HG03442 (cell line): ENCODE data around the gene IL11RA.

Source experiments
- ATAC-seq: cut with Tn5 transposase; IDR thresholded peaks from one replicate; pipeline ENCODE4 v1.9.1; 2021; ENCODE audit warnings: mild to moderate bottlenecking, moderate library complexity; ENCODE audit not compliant: unreplicated experiment

Gene IL11RA

DNA sequence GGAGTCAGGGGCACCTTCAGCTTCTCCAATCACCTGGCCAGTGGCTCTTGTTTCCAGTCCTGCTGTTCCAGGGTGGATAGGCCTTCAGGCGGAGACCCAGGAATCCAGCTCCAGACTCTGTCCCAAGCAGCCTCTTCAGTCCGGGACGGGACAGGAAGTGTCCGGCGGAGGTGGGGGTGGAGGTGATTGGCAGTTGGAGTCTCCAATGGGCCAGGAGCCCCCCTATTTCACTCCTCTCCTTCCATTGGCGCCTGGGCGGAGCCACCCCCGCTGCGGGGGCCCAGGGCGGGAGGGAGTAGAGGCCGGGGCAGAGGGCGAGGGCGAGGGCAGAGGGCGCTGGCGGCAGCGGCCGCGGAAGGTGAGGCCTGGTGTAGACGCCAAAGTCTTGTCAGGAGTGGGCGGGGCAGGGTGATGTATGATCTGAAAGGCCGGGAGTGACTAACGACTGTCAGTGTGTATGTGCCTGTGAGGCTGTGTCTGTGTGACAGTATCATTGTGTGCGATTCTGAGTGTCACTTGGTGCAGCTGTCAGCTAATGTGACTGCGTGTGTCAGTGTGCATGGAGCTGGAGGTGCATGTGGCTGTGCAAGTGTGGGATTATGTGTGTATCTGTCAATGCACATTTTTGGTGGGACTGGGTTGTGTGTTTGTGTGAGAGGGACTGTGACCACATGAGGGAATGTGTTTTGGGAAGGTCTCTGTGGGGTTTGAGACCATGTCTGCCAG lies at the start of gene IL11RA:
TSS of gene IL11RA (plus strand) at position 310 of the 726 bp plus-strand sequence. CDS start 3,033 bp downstream, outside the sequence.
- ATAC-seq: no peak

DNA sequence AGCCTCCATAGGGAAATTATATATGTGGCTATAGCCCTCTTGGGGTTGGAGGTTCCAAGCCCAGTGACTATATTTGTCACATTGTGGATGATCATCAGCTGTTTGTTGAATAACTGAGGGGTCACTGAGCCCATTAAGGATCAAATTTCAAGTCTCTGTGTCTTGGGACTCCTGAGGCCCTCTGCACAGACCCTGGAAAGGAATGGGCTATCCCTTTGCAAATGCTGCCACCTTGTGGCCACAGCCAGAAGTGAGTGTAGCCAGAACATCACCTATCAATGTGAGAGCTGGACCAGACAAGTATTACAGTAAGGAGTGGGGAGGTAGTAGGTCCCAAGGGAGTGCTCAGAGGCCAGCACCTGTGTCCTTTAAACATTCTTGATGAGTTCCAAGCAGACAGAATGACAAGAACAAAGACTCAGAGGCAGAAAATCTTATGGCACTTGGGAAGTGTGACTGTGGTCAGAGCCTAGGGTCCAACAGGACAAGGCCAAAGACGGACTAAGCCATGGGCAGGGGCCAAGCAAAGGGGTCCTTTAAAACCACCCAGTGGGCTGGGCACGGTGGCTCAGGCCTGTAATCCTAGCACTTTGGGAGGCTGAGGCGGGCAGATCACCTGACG lies 48.3 kb upstream of the IL11RA start:
- ATAC-seq: peak; percentile 61

DNA sequence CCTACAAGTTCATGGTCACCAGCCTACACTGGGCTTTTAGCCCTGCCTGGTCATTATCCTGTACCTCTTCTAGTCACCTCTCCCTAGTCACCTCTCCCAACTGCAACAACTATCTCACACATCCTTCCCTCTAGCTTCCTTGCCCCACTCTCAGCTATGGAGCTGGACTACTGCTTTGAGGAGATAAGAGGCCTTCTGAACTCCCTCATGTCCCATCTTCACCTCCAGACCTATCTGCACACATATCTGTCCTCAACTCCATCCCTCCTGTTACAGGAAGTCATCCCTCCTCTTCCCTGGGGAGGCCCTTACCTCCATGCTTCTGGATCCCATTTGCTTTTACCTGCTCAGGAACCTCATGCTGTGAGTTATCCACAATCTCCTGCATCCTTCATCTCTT lies 45.8 kb upstream of the IL11RA start:
- no peak for ATAC-seq

DNA sequence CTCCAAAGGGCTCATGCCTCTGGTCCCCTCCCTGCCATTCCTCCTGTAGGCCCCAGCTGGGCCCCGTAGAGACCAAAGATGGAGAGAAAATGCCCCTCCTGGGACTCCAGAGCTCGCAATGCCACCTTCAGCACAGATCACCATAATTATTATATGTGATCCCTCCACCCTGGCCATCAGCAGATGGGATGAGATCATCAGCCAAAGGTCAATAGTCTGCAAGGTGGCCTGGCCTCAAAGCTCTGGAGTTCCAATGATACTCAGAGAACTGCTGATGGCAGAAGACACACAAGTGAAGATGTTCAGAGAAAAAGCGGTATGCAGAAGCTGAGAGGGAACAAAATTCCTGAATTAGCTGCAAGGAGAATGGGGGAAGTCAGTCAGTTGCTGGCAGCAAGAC lies 45.1 kb upstream of the IL11RA start:
- no peak for ATAC-seq

DNA sequence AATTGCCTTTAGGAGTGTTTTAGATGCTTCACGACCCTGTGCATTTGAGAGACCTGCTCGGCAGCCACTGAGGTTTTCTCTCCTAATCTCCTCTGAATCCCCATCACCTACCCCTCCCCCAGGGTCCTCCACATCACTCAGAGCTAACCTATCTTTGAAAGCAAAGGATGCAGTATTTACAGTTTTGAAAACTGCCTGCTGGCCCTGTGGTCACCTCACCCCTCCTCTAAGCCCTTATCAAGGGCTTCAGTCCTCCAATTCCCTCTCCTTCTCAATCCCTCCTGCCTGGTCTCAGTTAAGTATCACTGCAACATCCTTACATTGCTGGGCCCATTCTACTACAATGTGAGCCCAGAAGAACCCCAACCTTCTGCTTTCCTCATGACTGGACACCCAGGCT lies 44.7 kb upstream of the IL11RA start:
- no peak for ATAC-seq

DNA sequence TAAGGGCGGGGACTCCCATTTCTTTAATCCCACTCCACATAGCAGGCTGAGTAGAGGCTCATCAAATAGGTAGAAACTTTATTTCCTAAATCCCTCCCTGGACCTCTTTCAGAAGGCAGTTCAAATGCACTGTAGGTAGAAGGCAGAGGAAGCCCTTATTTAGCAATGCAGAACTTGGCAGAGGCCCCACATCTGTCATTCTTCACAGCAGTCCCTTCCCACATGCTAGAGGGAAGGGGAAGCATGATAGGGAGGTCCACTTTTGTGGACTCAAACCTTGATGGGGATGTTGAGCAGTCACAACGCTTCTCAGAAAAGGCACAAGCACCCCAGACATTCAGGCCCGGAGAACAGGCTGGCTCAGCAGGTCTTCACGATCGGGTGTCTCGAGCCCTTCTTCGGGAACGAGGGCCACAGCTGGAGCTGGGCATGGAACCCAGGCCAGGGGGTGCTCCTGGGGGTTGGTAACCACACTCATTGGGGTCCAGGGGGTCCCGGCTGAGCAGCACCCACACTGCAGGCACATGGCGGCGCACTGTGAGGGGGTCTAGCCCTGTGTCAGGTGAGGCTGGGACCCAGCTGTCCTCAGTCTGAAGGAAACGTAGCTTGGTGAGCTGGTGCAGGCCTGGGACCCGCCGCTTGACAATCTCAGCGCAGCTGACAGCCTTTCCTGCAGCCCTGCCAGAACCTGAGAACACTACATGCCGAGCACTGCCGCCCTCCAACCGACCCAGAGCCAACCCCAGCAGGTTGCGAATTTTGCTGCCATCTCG lies 41.4 kb upstream of the IL11RA start:
- ATAC-seq: no peak

DNA sequence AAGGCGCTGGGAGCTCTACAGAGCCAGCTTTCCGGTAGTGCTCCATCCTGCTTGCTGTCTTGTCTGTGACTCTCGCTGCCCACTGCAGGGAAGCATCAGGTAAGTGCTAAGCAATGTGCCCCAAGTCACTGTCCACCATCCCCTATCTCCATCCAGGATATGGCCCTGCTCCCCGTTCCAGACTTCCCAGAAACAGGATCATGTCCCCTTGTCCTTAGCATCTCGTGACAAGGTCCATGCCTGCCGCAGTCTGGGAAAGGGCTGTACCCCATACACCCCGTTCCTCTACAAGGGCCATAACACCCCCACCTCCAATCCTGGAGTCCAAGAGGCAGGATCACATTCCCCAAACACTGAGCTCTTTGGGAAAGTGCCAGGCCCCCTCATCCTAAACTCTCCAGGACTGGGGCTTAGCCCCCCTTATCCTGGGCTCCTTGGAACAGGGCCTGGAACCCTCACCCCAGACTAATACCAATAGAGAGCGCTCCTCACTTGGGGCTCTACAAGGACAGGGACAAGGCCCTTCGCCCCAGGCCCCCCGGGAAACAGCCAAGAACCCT lies 40.7 kb upstream of the IL11RA start:
- ATAC-seq: peak; percentile 5

DNA sequence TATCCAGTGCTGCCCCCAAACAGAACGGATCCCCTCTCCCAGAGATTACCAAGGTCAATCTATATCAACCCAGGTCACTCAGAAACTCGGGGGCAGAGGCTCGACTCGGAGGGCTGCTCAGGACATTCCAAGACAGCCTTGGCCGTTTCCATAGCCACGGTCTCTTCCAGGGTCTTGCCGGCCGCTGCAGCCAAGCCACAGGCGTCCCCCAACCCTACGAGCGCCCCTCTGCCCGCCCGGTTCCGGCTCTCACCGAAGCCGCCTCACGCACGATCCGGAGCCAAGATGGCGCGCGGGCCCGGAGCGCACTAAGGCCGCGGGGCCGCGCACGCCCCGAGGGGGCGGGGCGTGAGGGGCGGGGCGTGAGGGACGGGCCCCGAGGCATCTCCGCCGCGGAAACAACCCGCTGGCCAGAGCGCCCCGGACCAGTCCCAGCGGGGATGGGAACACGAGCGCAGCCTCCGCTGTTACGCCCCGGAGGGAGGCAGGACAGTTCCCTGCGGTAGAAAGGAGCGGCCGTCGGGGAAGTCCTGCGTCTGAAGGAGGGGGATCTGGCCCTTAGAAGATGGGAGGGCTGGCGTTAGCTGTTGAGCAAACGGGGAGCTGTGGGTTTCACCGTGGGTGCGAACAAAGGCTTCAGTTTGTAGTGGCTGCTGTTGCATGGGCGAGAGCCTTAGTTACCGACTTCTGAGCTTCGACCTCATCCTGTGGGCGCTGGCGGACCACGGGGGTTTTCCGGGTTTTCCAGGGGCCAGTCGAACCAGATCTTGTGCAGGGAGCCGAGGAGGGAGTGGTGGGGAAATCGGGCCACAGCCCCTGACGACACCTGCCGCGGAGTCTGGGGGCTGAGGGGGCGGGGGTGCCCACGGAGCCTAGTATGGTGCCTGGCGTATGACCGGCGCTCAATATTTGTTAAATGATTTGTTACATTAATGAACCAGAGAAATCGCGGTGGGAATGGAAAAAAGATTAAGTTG lies 39.9 kb upstream of the IL11RA start, which contains the start of gene RPP25L:
TSS of gene RPP25L (minus strand) at position 287 of the 977 bp plus-strand sequence. CDS start 801 bp downstream, outside the sequence.
- ATAC-seq: peak; percentile 83

DNA sequence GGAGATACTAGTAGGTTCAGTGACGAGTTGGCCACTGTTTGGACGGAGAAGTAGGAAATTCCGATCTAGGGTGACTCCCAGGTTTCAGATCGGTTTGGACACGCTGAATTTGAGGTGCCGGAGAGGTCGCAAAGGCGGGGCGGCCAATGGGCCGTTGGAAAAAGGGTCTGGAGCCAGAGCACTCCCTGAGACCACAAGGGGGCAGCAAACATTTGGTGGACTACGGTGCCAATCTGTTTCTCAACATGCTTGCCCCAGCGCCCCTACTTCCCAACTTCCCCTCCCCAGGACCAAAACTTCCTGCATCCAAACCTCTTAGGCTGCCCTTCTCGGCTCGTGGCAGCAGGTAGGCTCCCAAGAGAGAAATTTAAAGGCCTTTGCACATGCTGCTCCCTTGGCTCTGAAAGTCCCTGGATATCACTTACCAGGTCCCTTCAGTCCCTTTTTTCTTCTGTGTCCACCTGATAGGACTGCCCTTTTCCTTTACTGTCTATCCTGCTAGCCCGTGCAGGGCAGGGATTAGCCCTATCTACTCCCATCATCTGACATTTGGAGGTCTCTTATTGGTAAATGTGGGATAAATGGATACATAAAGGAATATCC lies 39.1 kb upstream of the IL11RA start:
- ATAC-seq: no peak

DNA sequence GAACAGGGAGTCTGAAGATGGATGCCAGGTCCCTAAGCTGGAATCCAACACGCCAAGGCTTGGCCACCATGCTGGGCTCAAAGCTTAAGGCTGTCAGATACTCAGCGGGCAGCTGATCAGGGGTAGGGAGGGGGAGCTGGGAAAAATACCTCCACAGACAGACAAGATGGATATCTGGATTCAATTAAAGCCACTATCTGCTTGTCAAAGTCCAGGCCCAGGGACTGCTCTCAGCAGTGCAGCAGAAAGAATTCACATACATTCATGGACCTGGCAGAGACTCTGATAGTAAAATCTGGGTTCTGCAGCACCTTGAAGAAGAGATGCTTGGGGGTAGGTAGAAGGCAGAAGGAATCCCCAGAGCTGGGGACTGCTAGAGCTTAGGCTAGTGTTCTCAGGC lies 36.9 kb upstream of the IL11RA start:
- no peak for ATAC-seq

DNA sequence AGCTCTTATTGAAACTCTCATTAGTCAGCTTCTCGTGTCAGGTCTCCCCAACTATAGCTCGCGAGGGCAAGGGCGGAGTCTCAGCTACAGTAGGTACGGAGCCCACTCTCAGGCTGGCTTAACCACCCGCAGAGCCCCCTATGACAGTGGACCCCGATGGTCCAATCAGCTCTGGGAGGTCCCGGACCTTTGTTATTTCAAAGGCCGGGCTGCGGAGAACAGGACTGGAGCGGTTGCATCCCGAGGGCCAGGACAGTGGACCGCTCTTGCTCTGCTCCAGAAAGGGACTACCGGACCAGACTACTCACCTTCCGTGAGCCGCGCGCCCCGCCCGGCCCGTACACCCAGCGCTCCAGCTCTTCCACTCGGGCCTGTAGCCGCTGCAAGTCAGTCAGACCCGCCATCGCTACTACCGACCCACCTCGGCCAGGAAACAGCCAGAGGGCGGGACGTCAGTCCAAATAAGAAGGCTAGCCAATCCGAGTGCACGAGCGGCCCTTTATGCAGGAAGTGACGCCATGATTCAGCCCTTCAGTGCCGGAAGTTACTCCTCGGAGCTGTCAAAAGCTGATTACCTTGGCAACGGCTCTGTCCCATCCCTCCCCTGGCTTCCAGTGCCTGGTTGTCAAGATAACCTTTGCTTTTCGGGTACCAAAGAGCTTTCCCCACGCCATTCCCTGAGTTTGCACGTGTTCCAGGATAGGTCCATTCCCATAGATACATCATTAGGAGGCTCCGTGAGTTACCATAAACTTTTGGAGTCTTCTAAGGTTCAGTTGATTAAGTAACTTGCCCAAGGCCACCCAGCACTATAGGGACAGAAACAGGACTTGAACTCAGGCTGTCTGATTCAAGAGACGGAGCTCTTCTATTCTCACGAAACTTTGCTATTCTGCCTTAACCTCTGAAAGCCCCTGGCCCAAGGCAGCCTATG lies 31.7 kb upstream of the IL11RA start, which contains the start of gene DCTN3:
TSS of gene DCTN3 (minus strand) at position 435 of the 934 bp plus-strand sequence. CDS start at position 404, 31 bp downstream.
- ATAC-seq: peak; percentile 98

DNA sequence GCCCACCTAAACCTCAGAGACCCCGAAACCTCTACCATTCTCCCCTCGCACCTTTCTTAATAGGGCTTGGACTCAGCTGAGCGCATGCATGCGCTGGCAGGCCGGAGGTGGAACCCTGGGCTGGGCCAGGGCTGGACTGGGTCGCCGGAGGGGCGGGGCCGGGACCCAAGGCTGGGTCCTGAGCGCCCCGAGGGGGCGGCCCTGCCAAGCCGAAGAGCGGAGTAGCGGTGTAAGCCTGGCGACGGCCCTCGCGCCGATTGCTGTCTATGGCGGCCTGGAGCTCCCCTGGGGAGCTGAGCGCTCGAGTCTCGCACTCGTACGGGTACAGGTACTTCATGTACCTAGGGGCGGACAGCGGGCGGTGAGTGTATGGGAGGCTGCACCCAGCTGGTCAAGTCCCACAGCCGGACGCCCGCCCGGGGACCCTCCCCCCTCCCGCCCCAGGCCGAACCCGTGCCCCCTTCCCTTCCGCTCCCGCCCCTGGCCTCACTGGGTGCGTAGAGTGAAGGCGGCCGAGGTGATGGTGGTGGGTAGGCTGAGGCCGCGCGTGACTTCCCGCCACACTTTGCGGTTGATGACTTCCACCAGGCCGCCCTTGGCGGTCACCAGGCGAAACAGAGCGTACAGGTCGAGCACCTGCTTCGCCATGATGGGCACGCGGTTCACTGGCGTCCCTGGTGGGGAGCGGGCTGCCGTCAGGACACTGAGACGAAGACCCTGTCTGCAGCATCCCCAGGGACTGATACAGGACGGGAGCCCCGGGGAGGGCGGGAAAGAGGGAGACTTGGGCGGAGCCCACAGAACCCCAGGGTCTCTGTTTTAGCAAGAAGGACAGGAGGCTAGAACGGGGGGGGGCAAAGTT lies 28.4 kb upstream of the IL11RA start:
- ATAC-seq: no peak

DNA sequence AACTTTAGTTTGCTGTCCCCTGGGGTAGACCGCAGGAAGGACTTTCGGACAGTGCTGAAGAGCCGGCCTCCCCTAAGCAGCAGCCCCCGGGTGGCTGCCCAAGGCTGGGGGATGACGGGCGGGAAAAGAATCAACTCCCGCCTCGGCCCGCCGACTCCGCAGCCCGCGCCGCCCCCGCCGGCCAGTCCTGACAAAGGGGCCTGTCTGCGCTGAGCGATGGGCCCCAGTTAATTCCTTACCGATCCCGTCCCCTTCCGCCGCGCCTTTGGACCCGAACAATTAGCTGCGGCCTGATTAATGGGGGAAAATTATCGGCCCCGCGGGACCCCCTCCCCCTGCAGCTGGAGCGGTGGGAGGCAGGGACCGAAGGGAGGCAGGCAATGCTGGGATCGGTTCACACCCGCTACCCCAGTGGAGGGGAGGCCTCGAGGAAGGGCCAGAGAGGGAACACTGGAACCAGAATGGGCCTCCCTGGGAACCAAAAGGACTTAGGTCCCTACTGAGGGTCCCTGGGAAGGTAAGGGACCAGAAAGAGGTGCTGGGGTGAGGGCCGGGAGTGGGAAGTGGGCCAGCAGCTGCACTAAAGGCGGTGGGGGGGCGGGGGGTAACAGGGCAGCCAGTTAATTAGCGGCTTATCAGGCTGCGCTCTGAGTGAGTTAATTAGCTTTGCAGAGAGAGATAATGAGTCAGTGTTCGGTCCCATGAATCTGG lies 27.4 kb upstream of the IL11RA start:
- no peak for ATAC-seq

DNA sequence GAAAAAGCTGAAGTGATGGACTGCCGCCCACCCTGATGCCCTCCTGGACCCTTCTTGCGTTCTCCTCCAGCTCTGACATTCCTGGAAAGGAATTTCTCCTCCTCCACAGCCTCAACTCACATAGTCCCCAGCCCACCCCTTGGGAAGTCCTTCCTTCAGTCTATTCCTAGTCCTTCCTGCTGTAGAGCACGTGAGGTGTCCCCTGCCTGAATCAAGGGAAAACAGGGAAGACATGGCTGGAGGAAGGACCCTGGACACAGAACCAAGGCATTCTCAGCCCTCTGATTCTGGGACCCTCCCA lies 26.8 kb upstream of the IL11RA start:
- no peak for ATAC-seq

DNA sequence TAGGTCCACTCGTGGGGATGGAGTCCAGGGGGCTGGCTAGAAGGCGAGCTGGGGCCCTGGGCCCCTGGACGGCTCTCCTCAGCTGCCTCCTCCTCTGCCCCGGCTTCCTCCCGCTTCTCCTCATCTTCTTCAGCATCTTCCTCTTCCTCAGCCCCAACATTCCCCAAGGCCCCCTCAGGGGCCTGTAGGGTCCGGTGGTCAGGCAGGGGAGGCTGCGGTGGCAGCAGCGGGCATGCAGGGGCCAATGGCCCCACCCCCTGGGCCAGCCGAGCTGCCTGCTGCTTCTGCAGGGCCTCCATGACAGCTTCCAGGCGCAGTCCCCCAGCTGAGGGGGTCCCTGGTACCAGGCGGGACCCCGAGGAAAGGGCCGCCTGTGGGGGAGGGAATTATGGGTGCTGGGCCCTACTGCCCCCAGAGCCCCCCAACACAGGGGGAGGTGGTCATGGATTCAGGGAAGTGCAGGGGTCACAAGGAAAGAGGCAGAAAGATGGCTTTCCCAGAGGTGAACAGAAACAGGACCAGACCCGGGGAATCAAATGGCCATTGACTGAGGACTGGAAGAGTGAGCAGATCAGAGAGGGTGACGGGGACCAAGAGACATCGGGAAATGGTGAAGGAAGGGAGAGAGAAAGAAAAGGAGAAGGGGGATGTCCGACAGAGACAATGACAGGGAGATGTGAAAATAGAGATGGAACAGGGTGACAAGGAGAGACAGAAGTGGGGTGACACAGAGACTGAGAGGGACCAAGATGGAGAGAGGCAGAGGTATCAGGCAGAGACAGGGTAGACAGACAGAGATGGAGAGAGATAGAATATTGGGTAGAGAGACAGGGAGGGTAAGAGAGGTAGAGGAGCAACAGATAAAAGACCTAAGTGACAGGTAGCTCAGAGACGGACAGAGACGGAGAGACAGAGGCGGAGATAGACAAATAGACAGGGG lies 24.0 kb upstream of the IL11RA start:
- no peak for ATAC-seq
